ENCODE measurements around the gene PDE3A. TPM values are rescaled to one million over a fixed set of nuclear protein-coding genes. Genes with fewer than 3 reads are reported as not detected.

The PDE3A gene
- total and polyA plus RNA-seq, 4 donors, result 1.5 to 15.8 (median 3.4) TPM

GRCh38 chr12:20494851-20495250 is 126.5 kb downstream of the PDE3A start:
- WGBS, 2 donors, result 80 to 92% methylated on average over 2 of the region's 2 CpGs
- H3K4me3 ChIP-seq, result no peak overlapping the region
- no peak for TF ChIP-seq CTCF (IDR thresholded peaks at IDR 0.05; ENCODE audit: control extremely low read depth, extremely low read depth)
- no peaks in the 10 kb centered on the region for H3K9me3 ChIP-seq (ENCODE audit: control insufficient read depth in 4 of 4, insufficient read depth in 3 of 4, low read length in 3 of 4)
- no peak overlapping the region for H3K27ac ChIP-seq (ENCODE audit: low read depth in 1 of 2, low read length in 1 of 2)
- DNase-seq (no peak), ATAC-seq (ENCODE audit: insufficient read depth, low FRiP score) (no peak)
- H3K9ac ChIP-seq (ENCODE audit: insufficient read depth in 1 of 2, low read length in 2 of 2), result no peak overlapping the region
- H3K4me1 ChIP-seq (ENCODE audit: control insufficient read depth in 5 of 5, insufficient read depth in 5 of 5, low read length in 5 of 5), result peaks cover 0 to 23% (median 0%) of the 10 kb centered on the region in 5 donors
- H3K36me3 ChIP-seq (ENCODE audit: control insufficient read depth in 4 of 4, insufficient read depth in 4 of 4, low read length in 4 of 4), result no peaks in the 10 kb centered on the region
- no peaks in the 10 kb centered on the region for H3K27me3 ChIP-seq (ENCODE audit: control insufficient read depth in 3 of 3, insufficient read depth in 3 of 3, low read length in 2 of 3)

GRCh38 chr12:20495997-20496396 is 127.7 kb downstream of the PDE3A start:
- H3K9me3 ChIP-seq (ENCODE audit: control insufficient read depth in 4 of 4, insufficient read depth in 3 of 4, low read length in 3 of 4), result no peaks in the 10 kb centered on the region
- no peaks in the 10 kb centered on the region for H3K27me3 ChIP-seq (ENCODE audit: control insufficient read depth in 3 of 3, insufficient read depth in 3 of 3, low read length in 2 of 3)
- peak overlapping the region in 1 of 2 donors; percentile 3 for H3K27ac ChIP-seq (ENCODE audit: low read depth in 1 of 2, low read length in 1 of 2)
- TF ChIP-seq CTCF (IDR thresholded peaks at IDR 0.05; ENCODE audit: control extremely low read depth, extremely low read depth), result no peak
- peaks cover 0 to 21% (median 0%) of the 10 kb centered on the region in 5 donors for H3K4me1 ChIP-seq (ENCODE audit: control insufficient read depth in 5 of 5, insufficient read depth in 5 of 5, low read length in 5 of 5)
- no peak for ATAC-seq (ENCODE audit: insufficient read depth, low FRiP score)
- 83 to 90% methylated on average over 1 of the region's 1 CpG for WGBS, 2 donors
- no peaks in the 10 kb centered on the region for H3K36me3 ChIP-seq (ENCODE audit: control insufficient read depth in 4 of 4, insufficient read depth in 4 of 4, low read length in 4 of 4)
- no peak overlapping the region for H3K4me3 ChIP-seq
- DNase-seq, result no peak
- H3K9ac ChIP-seq (ENCODE audit: insufficient read depth in 1 of 2, low read length in 2 of 2), result no peak overlapping the region

- H3K4me1 ChIP-seq (ENCODE audit: control insufficient read depth in 5 of 5, insufficient read depth in 5 of 5, low read length in 5 of 5), result peaks cover 0 to 14% (median 0%) of the 10 kb centered on the region in 5 donors
- no peaks in the 10 kb centered on the region for H3K9me3 ChIP-seq (ENCODE audit: control insufficient read depth in 4 of 4, insufficient read depth in 3 of 4, low read length in 3 of 4)
- no peak for TF ChIP-seq CTCF (IDR thresholded peaks at IDR 0.05; ENCODE audit: control extremely low read depth, extremely low read depth)
- no peak overlapping the region for H3K27ac ChIP-seq (ENCODE audit: low read depth in 1 of 2, low read length in 1 of 2)
- WGBS, 2 donors, result 56 to 75% methylated on average over 3 of the region's 3 CpGs
- DNase-seq (no peak), ATAC-seq (ENCODE audit: insufficient read depth, low FRiP score) (no peak)
- no peak overlapping the region for H3K4me3 ChIP-seq
- no peaks in the 10 kb centered on the region for H3K36me3 ChIP-seq (ENCODE audit: control insufficient read depth in 4 of 4, insufficient read depth in 4 of 4, low read length in 4 of 4)
- H3K27me3 ChIP-seq (ENCODE audit: control insufficient read depth in 3 of 3, insufficient read depth in 3 of 3, low read length in 2 of 3), result no peaks in the 10 kb centered on the region
- no peak overlapping the region for H3K9ac ChIP-seq (ENCODE audit: insufficient read depth in 1 of 2, low read length in 2 of 2)
Observed at GRCh38 chr12:20497707-20498106, 129.4 kb downstream of the PDE3A start.

- 90 to 96% methylated on average over 2 of the region's 2 CpGs for WGBS, 2 donors
- Histone ChIP-seq H3K9ac (ENCODE audit: insufficient read depth in 1 of 2, low read length in 2 of 2) (no peak overlapping the region), H3K4me3 (no peak overlapping the region), H3K27ac (ENCODE audit: low read depth in 1 of 2, low read length in 1 of 2) (no peak overlapping the region), H3K27me3 (ENCODE audit: control insufficient read depth in 3 of 3, insufficient read depth in 3 of 3, low read length in 2 of 3) (no peaks in the 10 kb centered on the region), H3K9me3 (ENCODE audit: control insufficient read depth in 4 of 4, insufficient read depth in 3 of 4, low read length in 3 of 4) (no peaks in the 10 kb centered on the region), H3K36me3 (ENCODE audit: control insufficient read depth in 4 of 4, insufficient read depth in 4 of 4, low read length in 4 of 4) (no peaks in the 10 kb centered on the region), H3K4me1 (ENCODE audit: control insufficient read depth in 5 of 5, insufficient read depth in 5 of 5, low read length in 5 of 5) (peaks cover 0 to 18% (median 0%) of the 10 kb centered on the region in 5 donors)
- no peak for DNase-seq
- no peak for ATAC-seq (ENCODE audit: insufficient read depth, low FRiP score)
- no peak for TF ChIP-seq CTCF (IDR thresholded peaks at IDR 0.05; ENCODE audit: control extremely low read depth, extremely low read depth)
Observed at GRCh38 chr12:20501958-20502357, 133.6 kb downstream of the PDE3A start.

All from lung (tissue), 12 donors.